ENCODE results near the gene PWWP2B. TPM values are rescaled to one million over a fixed set of nuclear protein-coding genes. Genes with fewer than 3 reads are reported as not detected.

The PWWP2B gene
- total RNA-seq, 6 experiments from 2014 or later, result 3.0 to 12.2 (median 5.1) TPM

DNA sequence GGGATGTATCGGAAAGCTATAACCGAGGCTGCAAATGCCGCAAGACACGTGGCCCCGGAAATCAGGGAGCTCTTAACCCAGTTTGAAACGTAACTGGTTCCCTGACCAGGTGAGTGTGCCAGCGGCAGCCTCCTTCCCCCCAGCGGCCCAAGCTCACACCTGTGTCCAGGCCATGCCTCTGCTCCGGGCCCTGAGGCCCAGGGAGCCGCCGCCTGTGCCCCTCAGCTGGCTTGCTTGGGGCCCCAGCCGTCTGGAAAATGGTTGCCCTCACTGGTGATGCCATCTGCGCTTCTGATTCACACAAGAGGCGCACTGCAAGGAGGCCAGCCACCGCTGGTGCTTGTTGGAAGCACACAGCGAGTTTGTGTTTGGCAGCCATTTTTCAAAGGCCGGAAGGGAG lies 9.2 kb downstream of the PWWP2B start:
- ATAC-seq, result no peak
- intact Hi-C loops (cut with DNase I), result no loop called here

DNA sequence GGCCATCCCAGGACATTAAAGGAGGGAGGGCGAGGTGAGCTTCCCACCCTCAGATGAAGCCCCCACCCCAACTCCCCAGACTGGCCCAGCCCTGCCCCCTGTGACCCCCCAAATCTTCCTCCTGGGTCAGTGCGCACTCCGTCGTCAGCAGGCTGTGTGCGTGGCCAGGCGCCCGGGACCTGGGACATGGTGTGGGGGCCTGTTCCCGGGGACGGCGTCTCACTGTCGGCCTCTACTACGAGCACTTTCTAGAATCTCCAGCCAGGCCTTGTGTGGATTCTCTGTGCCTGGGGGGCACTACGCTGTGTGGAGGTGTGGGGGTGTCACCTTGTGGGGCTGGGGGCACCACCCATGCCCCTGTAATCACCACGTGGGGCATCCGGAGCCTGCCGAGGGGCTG lies 9.8 kb downstream of the PWWP2B start:
- peaks cover 0 to 9% (median 2%) of the 10 kb centered on the region in 4 donors for H3K4me1 ChIP-seq
- H3K27ac ChIP-seq, result peak overlapping the region in 2 of 3 donors; percentile 24 to 31
- no peak overlapping the region for H3K4me3 ChIP-seq
- H3K36me3 ChIP-seq, result peaks cover 0 to 6% (median 2%) of the 10 kb centered on the region in 4 donors
- WGBS (ENCODE audit: insufficient coverage, low coverage, low lambda C conversion rate, missing lambda C conversion rate), result no CpG with 5 or more reads among the region's 16 CpGs
- ATAC-seq (no peak), DNase-seq (no peak)
- no peak for TF ChIP-seq POLR2A (IDR thresholded peaks at IDR 0.05)
- no peaks in the 10 kb centered on the region for H3K27me3 ChIP-seq
- no peaks in the 10 kb centered on the region for H3K9me3 ChIP-seq
- intact Hi-C loops (cut with DNase I), result no loop called here

More for the DNA sequence above, 9.2 kb downstream of the PWWP2B start:
- H3K36me3 ChIP-seq, result peaks cover 0 to 6% (median 2%) of the 10 kb centered on the region in 4 donors
- no peak for TF ChIP-seq POLR2A (IDR thresholded peaks at IDR 0.05)
- TF ChIP-seq, protein P1, sequence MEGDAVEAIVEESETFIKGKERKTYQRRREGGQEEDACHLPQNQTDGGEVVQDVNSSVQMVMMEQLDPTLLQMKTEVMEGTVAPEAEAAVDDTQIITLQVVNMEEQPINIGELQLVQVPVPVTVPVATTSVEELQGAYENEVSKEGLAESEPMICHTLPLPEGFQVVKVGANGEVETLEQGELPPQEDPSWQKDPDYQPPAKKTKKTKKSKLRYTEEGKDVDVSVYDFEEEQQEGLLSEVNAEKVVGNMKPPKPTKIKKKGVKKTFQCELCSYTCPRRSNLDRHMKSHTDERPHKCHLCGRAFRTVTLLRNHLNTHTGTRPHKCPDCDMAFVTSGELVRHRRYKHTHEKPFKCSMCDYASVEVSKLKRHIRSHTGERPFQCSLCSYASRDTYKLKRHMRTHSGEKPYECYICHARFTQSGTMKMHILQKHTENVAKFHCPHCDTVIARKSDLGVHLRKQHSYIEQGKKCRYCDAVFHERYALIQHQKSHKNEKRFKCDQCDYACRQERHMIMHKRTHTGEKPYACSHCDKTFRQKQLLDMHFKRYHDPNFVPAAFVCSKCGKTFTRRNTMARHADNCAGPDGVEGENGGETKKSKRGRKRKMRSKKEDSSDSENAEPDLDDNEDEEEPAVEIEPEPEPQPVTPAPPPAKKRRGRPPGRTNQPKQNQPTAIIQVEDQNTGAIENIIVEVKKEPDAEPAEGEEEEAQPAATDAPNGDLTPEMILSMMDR (IDR thresholded peaks at IDR 0.05), result no peak
- DNase-seq, result no peak
- H3K4me3 ChIP-seq, result no peak overlapping the region
- H3K9me3 ChIP-seq, result no peaks in the 10 kb centered on the region
- peaks cover 0 to 9% (median under 1%) of the 10 kb centered on the region in 4 donors for H3K4me1 ChIP-seq
- no peak overlapping the region for H3K27ac ChIP-seq
- WGBS (ENCODE audit: insufficient coverage, low coverage, low lambda C conversion rate, missing lambda C conversion rate), result 100% methylated on average over 5 of the region's 17 CpGs
- no peaks in the 10 kb centered on the region for H3K27me3 ChIP-seq

DNA sequence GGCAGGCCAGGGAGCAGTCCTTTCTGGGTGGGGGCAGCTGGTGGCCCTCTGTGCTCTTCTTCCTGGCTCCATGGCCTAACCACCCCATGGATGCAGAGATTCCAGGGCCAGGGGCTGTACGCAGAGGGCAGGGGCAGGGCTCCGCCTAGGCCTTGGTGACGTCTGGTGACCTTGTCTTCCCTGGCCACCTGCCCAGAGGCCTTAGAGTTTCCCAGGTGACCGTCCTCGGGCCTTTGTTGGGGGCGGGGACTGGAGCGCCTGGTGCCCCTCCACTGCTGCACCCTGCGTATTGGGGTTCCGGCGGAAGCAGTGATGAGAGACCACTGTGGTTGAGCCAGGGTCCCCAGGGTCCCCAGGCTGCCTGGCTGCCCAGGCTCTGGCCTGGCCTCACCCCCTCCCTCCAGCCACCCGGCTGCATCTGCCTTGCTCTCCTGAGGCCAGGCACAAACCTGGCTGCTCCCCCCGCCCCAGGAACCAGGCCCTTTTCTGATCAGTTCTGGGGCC lies 10.3 kb downstream of the PWWP2B start:
- no peaks in the 10 kb centered on the region for H3K9me3 ChIP-seq
- peaks cover 0 to 9% (median 2%) of the 10 kb centered on the region in 4 donors for H3K4me1 ChIP-seq
- H3K27ac ChIP-seq, result peak overlapping the region in 2 of 3 donors; percentile 31 to 57
- TF ChIP-seq, protein P1 (IDR thresholded peaks at IDR 0.05), result no peak
- TF ChIP-seq POLR2A (IDR thresholded peaks at IDR 0.05), result no peak
- H3K27me3 ChIP-seq, result no peaks in the 10 kb centered on the region
- DNase-seq (peak; percentile 65 to 84 (median 81)), ATAC-seq (peak; percentile 43 to 68 (median 64))
- H3K36me3 ChIP-seq, result peaks cover 0 to 6% (median 2%) of the 10 kb centered on the region in 4 donors
- no peak overlapping the region for H3K4me3 ChIP-seq
- no CpG with 5 or more reads among the region's 12 CpGs for WGBS (ENCODE audit: insufficient coverage, low coverage, low lambda C conversion rate, missing lambda C conversion rate)
- intact Hi-C loops (cut with DNase I), result no loop called here

- no peaks in the 10 kb centered on the region for H3K27me3 ChIP-seq
- TF ChIP-seq, protein P1 (IDR thresholded peaks at IDR 0.05), result no peak
- TF ChIP-seq POLR2A (IDR thresholded peaks at IDR 0.05), result no peak
- ATAC-seq, result peak; percentile 52 to 58 (median 55)
- peaks cover 0 to 6% (median 2%) of the 10 kb centered on the region in 4 donors for H3K36me3 ChIP-seq
- intact Hi-C loops (cut with DNase I), result no loop called here
- no peaks in the 10 kb centered on the region for H3K9me3 ChIP-seq
- H3K4me3 ChIP-seq, result no peak overlapping the region
- H3K27ac ChIP-seq, result peak overlapping the region in 2 of 3 donors; percentile 31 to 57
- peaks cover 0 to 9% (median 2%) of the 10 kb centered on the region in 4 donors for H3K4me1 ChIP-seq
- peak in 1 of 3 donors; percentile 54 for DNase-seq
- WGBS (ENCODE audit: insufficient coverage, low coverage, low lambda C conversion rate, missing lambda C conversion rate), result 60% methylated on average over 1 of the region's 17 CpGs
Observed at GRCh38 chr10:132407846-132408278, 10.9 kb downstream of the PWWP2B start.

- intact Hi-C loops (cut with DNase I), result no loop called here
- Histone ChIP-seq H3K27ac (peak overlapping the region in 2 of 3 donors; percentile 14 to 24), H3K36me3 (peaks cover 0 to 6% (median 2%) of the 10 kb centered on the region in 4 donors), H3K27me3 (no peaks in the 10 kb centered on the region), H3K4me3 (no peak overlapping the region), H3K9me3 (no peaks in the 10 kb centered on the region), H3K4me1 (peaks cover 0 to 9% (median 2%) of the 10 kb centered on the region in 4 donors)
- no CpG with 5 or more reads among the region's 20 CpGs for WGBS (ENCODE audit: insufficient coverage, low coverage, low lambda C conversion rate, missing lambda C conversion rate)
- TF ChIP-seq, protein P1 (IDR thresholded peaks at IDR 0.05), result no peak
- no peak for TF ChIP-seq POLR2A (IDR thresholded peaks at IDR 0.05)
- DNase-seq, result no peak
- ATAC-seq, result peak; percentile 2 to 15 (median 8)
Observed at GRCh38 chr10:132408367-132408781, 11.4 kb downstream of the PWWP2B start.
